OCI-LY1 (cell line): ENCODE data around the gene FARP1.

Source experiments
- H2AFZ ChIP-seq: fragments of 200-600 bp; sonication (generic), shearing (Covaris generic); 2 replicates; pipeline ENCODE4 v1.6.0; 2014; ENCODE audit warnings: antibody characterized with exemption, mild to moderate bottlenecking, low read length
- H3F3A ChIP-seq: fragments of 200-600 bp; sonication (generic), shearing (Covaris generic); 2 replicates; pipeline ENCODE4 v1.6.0; 2014; ENCODE audit warnings: mild to moderate bottlenecking, antibody characterized with exemption, low read length, moderate library complexity; ENCODE audit not compliant: insufficient read depth
- H3K27ac ChIP-seq: fragments of 200-600 bp; sonication (generic); 2 replicates; pipeline ENCODE4 v1.5.1; 2014; ENCODE audit warnings: low read length, mixed run types, mild to moderate bottlenecking, low read depth; ENCODE audit not compliant: poor library complexity, severe bottlenecking
- H3K27me3 ChIP-seq: fragments of 200-600 bp; sonication (generic); 2 replicates; pipeline ENCODE4 v1.6.0; 2014; ENCODE audit warnings: antibody characterized with exemption, mild to moderate bottlenecking, low read length, moderate library complexity; ENCODE audit not compliant: insufficient read depth
- H3K36me3 ChIP-seq: fragments of 200-600 bp; sonication (generic); 2 replicates; pipeline ENCODE4 v1.6.1; 2014; ENCODE audit warnings: mild to moderate bottlenecking, antibody characterized with exemption, low read length, moderate library complexity, mixed read lengths; ENCODE audit not compliant: insufficient read depth
- H3K4me1 ChIP-seq: fragments of 200-600 bp; sonication (generic); 2 replicates; pipeline ENCODE4 v1.5.1; 2014; ENCODE audit warnings: mild to moderate bottlenecking, low read length, moderate library complexity; ENCODE audit not compliant: insufficient read depth, severe bottlenecking
- H3K4me2 ChIP-seq: fragments of 200-600 bp; sonication (generic), shearing (Covaris generic); 2 replicates; pipeline ENCODE4 v1.6.1; 2014; ENCODE audit warnings: low read length
- H3K4me3 ChIP-seq: fragments of 200-600 bp; sonication (generic); 2 replicates; pipeline ENCODE4 v1.5.1; 2014; ENCODE audit warnings: low read length, low read depth, mild to moderate bottlenecking, mixed read lengths; ENCODE audit not compliant: poor library complexity, severe bottlenecking
- H3K79me2 ChIP-seq: fragments of 200-600 bp; shearing (Covaris generic); 2 replicates; pipeline ENCODE4 v1.6.1; 2016; ENCODE audit warnings: mixed run types, low read length, mixed read lengths; ENCODE audit not compliant: insufficient read depth
- H3K9ac ChIP-seq: fragments of 200-600 bp; sonication (generic), shearing (Covaris generic); 2 replicates; pipeline ENCODE4 v1.6.1; 2014; ENCODE audit warnings: mild to moderate bottlenecking, low read length, mixed read lengths
- H3K9me2 ChIP-seq: fragments of 200-600 bp; sonication (generic), shearing (Covaris generic); 2 replicates; pipeline ENCODE4 v1.6.1; 2014; ENCODE audit warnings: low read depth, mild to moderate bottlenecking, low read length, mixed read lengths
- H3K9me3 ChIP-seq: fragments of 200-600 bp; shearing (Covaris generic); 2 replicates; pipeline ENCODE4 v1.6.1; 2014; ENCODE audit warnings: low read length, mixed read lengths
- H4K20me1 ChIP-seq: fragments of 200-600 bp; sonication (generic), shearing (Covaris generic); 2 replicates; pipeline ENCODE4 v1.6.0; 2016; ENCODE audit warnings: mild to moderate bottlenecking, low read length; ENCODE audit not compliant: insufficient read depth
- EZH2 ChIP-seq: fragments of 200-600 bp; sonication (generic), shearing (Covaris generic); IDR thresholded peaks from 2 replicates; pipeline ENCODE4 v1.8.0; 2017; ENCODE audit warnings: borderline replicate concordance, mixed run types, mild to moderate bottlenecking, antibody characterized with exemption, low read length, moderate library complexity, mixed read lengths
- TF ChIP-seq, protein P1 (sequence below): fragments of 200-600 bp; sonication (generic), shearing (Covaris generic); IDR thresholded peaks from 2 replicates; pipeline ENCODE4 v1.5.1; 2017; ENCODE audit warnings: mild to moderate bottlenecking, antibody characterized with exemption, low read length, moderate library complexity, mixed read lengths

Gene FARP1

GRCh38 chr13:98317573-98318171, 174.8 kb downstream of the FARP1 start:
- Histone ChIP-seq H3K4me2 (no peak overlapping the region), H3K9ac (no peak overlapping the region), H3K4me3 (no peak overlapping the region), H3K79me2 (no peaks in the 10 kb centered on the region), H3F3A (no peaks in the 10 kb centered on the region), H3K27ac (no peak overlapping the region), H3K9me2 (no peaks in the 10 kb centered on the region), H3K9me3 (no peaks in the 10 kb centered on the region), H3K4me1 (no peaks in the 10 kb centered on the region), H3K36me3 (no peaks in the 10 kb centered on the region), H4K20me1 (no peaks in the 10 kb centered on the region), H3K27me3 (peaks cover 8% of the 10 kb centered on the region; the same call in 1 of the 2 replicates), H2AFZ (no peak overlapping the region)
- TF ChIP-seq EZH2, result no peak
- TF ChIP-seq, protein P1, sequence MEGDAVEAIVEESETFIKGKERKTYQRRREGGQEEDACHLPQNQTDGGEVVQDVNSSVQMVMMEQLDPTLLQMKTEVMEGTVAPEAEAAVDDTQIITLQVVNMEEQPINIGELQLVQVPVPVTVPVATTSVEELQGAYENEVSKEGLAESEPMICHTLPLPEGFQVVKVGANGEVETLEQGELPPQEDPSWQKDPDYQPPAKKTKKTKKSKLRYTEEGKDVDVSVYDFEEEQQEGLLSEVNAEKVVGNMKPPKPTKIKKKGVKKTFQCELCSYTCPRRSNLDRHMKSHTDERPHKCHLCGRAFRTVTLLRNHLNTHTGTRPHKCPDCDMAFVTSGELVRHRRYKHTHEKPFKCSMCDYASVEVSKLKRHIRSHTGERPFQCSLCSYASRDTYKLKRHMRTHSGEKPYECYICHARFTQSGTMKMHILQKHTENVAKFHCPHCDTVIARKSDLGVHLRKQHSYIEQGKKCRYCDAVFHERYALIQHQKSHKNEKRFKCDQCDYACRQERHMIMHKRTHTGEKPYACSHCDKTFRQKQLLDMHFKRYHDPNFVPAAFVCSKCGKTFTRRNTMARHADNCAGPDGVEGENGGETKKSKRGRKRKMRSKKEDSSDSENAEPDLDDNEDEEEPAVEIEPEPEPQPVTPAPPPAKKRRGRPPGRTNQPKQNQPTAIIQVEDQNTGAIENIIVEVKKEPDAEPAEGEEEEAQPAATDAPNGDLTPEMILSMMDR, result no peak

DNA sequence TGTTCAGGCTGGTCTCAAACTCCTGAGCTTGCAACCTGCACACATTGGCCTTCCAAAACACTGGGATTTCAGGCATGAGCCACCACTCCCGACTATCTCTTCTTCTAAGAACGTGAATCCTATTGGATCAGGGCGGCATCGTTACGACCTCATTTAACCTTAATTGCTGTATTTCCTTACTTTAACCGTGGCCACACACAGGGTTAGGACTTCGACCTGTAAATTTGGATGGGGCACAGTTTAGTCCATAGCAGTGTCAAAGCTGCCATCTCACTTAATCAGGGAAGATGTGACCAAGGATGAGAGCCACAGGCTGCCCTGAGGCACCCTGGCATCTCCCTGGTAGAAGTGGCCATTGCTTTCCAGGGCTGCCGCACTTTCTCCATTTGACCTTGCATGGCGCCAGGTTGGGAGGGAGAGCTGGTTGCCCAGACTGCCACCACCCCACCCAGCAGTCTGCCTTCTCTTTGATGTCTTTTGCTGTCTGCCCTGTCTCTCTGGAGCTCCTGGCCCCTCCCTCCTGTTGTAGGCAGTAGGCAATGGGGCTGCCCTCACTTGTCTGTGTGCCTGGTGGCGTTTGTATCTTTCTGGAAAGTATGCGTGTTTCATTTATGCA, 175.5 kb downstream of the FARP1 start:
- no peak overlapping the region for H3K9ac ChIP-seq
- no peaks in the 10 kb centered on the region for H3K9me3 ChIP-seq
- no peaks in the 10 kb centered on the region for H3K36me3 ChIP-seq
- no peak overlapping the region for H2AFZ ChIP-seq
- H3K27me3 ChIP-seq, result peaks cover 8% of the 10 kb centered on the region; the same call in 1 of the 2 replicates
- H3K4me1 ChIP-seq, result no peaks in the 10 kb centered on the region
- no peaks in the 10 kb centered on the region for H3F3A ChIP-seq
- H3K4me2 ChIP-seq, result no peak overlapping the region
- no peaks in the 10 kb centered on the region for H4K20me1 ChIP-seq
- H3K4me3 ChIP-seq, result no peak overlapping the region
- no peak overlapping the region for H3K27ac ChIP-seq
- H3K79me2 ChIP-seq, result no peaks in the 10 kb centered on the region
- no peaks in the 10 kb centered on the region for H3K9me2 ChIP-seq
- TF ChIP-seq EZH2, result no peak
- TF ChIP-seq, protein P1, result no peak

DNA sequence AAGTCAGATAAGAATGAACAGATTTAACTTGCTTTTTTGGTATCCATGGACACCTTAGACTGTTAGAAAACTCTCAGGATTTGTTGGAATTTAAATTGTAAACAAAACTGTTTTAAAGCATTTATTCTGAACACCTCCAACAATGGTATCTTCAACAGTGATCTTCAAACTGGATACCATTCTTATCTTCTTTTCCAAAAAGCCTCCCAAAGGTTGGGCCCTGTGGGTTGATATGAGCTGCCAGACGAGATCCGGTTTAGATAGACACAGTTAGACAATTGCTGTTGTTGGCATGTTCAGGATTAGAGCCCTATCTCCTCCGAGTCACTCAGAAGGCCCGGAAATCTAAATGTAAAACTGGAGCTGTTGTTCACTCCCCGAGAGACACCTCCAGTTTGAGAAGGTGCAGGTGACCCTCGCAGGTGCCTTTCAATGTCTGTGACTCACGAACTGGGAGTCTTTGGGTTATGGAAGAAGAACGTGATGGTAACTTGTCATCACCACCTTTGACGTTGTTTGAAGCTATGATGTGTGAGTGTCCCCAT, 177.7 kb downstream of the FARP1 start:
- no peaks in the 10 kb centered on the region for H3K4me1 ChIP-seq
- no peak overlapping the region for H3K4me3 ChIP-seq
- H3F3A ChIP-seq, result no peaks in the 10 kb centered on the region
- no peak overlapping the region for H3K4me2 ChIP-seq
- H3K79me2 ChIP-seq, result no peaks in the 10 kb centered on the region
- H3K9ac ChIP-seq, result no peak overlapping the region
- no peaks in the 10 kb centered on the region for H3K9me2 ChIP-seq
- H3K27me3 ChIP-seq, result peaks cover 8% of the 10 kb centered on the region; the same call in 1 of the 2 replicates
- no peak overlapping the region for H3K27ac ChIP-seq
- no peak overlapping the region for H2AFZ ChIP-seq
- TF ChIP-seq EZH2, result no peak
- TF ChIP-seq, protein P1, result no peak
- H3K36me3 ChIP-seq, result no peaks in the 10 kb centered on the region
- H4K20me1 ChIP-seq, result no peaks in the 10 kb centered on the region
- no peaks in the 10 kb centered on the region for H3K9me3 ChIP-seq
